GM21423 (cell line): ENCODE data around the gene NCS1.

ENCODE experiments used
- ATAC-seq: cut with Tn5 transposase; IDR thresholded peaks from one replicate; pipeline ENCODE4 v1.9.1; 2021; ENCODE audit warnings: mild to moderate bottlenecking, moderate library complexity; ENCODE audit not compliant: unreplicated experiment

The NCS1 gene

DNA sequence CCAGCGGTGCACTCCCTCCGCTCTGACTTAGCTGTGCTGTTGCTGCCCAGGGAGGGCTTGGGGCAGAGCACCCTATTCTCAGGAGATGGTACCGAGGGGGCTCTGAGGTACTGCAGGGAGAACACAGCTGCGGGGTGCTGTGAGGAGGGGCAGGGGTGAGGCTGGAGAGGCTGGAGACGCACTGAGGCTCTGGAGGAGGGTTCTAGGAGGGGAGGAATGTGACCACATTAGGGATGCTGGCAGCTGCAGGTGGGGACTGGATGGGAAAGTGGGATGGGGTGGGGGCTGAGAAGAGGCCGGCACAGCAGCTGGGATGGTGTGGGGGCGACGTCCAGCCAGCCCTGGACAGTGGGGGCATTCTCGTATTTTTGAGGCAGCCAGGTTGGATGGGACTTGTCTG lies 20.9 kb downstream of the NCS1 start:
- ATAC-seq = no peak

DNA sequence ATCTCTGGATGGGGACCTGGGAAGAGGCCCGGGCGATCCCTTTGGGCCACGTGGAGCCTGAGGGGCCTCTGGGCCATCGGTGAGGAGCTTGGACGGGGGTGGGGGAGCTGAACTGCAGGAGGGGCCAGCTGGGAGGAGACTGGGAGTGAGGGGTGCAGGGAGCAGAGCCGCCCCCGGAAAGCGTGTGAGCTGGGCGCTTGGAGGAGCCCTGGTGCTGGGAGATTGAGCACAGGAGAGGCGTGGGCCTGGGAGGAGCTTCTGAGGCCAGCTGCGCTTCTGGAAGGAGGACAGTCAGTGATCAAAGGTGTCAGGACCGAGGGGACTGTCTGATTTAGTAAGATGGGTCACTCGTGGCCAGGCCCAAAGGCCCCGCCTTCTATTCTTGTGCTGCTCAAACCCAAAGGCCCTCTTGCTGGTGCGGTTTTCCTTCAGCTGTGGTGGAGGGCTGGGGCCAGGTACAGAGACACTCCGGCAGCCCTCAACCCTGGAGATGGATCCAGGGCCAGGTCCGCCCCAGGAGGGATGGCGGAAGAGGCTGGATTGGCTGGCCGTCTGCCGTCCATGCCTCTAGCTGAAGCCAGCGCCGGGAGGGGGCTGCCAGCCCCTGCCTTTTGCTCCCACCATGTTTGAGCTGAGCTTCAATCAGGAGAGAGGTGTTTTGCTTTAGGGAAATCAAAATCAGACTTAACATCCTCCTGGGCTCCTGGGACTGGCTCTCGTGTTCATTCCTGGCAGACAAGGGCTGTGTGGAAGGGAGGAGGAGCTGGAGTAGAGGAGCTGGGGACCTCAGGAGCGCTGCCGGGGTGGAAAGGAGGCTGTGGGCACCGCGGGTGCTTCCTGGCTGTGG lies 21.6 kb downstream of the NCS1 start:
- no peak for ATAC-seq

DNA sequence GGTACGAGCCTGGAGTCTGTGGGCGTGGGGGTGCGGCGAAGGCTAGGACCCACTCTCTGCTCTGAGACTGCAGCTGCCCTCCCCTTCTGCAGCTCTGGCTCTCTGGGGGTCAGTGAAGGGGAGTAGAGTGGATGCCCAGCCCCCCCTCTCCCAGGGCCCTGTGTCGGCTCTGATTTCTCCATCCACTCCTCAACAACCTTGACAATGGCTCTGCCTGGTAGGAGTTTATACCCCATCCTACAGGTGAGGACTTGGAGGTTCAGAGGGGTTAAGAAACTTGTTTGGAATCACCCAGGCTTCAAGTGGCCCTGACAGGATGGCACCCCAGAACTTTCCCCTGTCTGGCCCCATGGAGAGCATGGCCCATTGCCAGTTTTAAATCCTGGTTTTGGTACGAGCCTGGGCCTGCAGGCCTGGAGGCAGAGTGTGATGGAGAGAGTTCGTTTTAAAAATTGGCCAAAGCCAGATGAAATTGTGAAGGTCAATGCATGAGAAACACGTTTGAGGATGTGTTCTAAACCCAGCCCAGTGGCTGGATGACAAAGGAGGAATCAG lies 22.3 kb downstream of the NCS1 start:
- ATAC-seq = no peak

- ATAC-seq = no peak
Observed at GRCh38 chr9:130195638-130196037, 23.4 kb downstream of the NCS1 start.

GRCh38 chr9:130196643-130197042 lies 24.4 kb downstream of the NCS1 start:
- no peak for ATAC-seq

- no peak for ATAC-seq
Observed at GRCh38 chr9:130197386-130197785, 25.2 kb downstream of the NCS1 start.

DNA sequence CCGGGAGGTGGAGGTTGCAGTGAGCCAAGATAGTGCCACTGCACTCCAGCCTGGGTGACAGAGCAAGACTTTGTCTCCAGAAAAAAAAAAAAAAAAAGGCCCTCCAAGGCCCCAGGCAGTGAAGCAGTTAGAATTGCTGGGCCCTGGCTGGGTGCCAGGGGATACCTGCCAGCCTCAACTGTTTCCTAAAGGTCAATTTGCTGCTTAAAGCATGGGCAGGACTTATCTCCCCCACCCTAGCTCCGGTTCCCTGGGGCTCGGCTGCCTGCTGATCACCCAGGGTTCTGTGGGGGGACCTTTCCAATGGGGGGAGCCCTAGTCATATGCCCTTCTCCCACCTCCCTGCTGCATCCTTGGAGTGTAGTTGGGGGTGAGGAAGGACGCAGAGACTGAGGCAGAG lies 25.7 kb downstream of the NCS1 start:
- no peak for ATAC-seq

DNA sequence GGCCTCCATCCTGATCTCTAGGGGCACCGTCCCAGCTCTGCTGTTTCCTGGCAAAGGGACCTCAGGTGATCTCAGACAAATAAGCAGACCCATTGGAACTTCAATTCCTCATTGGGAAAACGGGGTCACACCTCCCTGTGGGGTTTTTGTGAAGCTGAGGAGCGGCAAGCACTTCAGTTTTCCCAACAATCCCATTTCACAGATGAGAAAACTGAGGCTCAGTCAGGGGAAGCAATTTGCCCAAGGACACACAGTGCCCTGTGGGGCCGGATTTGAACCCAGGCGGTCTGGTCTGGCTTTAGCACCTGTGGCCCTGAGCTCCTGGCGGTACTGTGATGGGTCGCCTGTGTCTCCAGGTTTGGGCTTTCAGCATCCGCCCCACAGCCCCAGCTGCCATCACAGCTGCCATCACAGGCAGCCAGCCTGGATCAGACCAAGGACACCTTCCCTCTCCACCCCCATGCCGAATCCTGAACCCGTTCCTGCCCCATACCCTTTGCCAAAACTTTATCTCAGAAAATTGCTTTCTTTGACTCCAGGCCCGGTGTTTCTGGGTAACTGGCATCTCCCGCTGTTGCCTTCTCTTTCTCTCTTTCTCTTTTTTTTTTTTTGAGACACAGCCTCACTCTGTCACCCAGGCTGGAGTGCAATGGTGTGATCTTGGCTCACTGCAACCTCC lies 26.4 kb downstream of the NCS1 start:
- no peak for ATAC-seq

DNA sequence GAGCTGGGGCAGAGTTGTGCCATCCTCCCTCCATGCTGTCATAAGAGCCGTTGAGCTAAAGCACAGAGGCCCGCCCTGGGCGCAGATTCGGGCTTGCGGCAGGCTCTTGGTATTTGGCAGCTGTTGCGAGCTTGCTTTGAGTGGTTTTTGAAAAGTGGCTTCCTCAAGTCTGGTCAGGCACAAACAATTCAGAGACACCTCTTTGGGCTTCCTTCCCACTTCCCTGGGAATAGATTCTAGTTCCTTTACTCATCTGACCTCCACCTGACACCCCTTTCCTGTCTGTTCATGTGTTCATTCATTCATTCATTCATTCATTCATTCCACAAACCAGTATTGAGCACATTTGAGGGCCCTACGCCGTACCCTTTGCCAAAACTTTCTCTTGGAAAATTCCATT lies 27.4 kb downstream of the NCS1 start:
- no peak for ATAC-seq

DNA sequence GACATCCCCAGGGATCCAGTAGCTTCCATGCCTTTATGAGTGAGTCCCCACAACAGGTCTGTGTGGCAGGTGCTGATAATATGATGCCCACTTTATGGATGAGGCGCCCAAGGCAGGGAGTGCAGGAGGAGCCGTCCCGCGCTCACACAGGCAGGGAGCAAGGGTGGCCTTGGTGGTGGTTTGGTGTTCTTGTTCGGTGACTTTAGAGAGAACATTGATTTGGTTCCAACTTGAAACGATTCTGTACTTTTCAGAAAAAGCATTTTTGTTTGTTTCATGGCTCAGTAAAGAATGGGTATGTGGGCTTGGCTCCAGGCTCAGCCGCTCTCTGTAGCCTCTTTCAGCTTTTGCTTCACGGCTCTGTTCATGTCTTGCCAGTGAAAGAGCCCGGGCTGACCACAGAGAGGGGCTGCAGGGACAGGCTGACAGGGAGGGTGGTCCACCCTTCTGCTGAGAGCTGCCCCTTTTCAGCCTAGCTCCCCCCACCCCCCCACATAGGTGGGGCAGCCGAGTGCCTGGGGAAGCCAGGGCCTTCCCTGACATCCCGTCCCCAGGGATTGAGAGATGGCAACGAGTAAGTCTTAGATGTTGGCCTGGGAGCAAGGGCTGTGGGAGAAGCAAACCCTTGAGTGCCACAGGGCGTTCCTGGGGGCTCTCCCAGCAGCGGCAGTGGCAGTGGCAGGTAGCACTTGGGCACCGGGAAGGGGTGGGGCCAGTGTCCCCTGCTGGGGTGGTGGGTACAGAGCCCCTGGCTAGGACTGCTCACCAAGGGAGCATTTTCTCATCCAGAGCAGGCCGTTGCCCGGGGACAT lies 28.0 kb downstream of the NCS1 start:
- ATAC-seq = no peak

DNA sequence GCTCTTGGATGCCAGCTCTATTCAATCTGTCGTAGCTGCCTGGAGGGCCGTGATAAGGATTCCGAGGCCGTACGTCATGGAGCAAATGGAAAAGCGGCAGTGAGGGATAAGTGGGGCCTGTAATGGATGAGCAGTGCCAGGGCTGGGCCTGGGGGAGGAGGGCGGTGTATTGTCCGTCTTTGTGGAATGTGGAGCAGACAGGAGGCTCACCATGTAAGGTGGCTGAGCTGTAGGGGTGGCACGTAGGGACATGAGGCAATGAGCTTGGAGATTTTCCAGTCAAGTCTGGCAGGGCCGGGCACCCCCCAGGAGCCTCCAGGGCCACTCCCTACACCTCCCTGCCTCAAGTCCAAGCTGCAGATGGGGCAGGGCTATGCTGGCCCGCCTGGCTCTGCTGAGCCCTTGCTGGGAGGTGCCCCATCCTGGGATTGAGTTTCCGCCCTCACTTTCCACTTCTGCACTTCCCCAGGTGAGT lies 29.2 kb downstream of the NCS1 start:
- ATAC-seq = no peak

- no peak for ATAC-seq
Observed at GRCh38 chr9:130201974-130202373, 29.8 kb downstream of the NCS1 start.

GRCh38 chr9:130204341-130204740 lies 32.1 kb downstream of the NCS1 start:
- ATAC-seq = no peak

DNA sequence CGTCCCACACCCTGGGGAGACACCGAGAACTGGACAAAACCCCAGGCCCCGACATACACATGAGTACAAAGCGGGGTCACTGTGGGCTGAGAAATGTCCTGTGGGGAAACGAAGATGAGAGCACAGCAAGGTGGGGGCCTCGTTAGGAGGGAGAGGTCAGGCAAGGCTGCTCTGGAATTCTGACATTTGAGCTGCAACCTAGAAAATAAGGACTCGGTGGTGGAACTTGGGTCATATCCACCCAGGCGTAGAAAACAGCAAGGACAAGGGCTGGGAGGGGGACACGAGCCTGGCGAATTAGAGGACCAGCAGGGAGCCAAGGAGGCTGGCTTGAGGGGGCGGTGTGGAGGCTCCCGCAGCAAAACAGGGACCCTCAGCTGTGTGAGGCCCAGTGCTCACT lies 32.8 kb downstream of the NCS1 start:
- ATAC-seq = no peak

DNA sequence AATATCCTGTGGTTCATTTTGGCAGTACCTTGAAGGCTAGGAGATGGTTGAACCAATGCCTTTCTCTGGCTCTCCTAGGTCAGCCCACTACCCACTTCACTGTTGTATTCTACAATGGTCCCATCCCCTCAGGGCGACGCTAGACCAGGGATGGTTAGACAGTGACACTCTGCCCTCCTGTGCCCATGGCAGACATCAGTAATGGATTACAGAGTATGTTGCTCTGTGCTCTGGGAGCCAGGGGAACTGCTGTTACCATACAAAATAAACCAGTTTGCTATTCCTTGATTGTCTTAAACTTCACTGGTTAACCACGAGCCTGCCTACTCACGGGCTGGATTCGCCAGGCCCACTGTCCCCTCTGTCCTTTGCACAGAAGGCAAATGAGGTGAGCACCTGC lies 33.7 kb downstream of the NCS1 start:
- no peak for ATAC-seq

DNA sequence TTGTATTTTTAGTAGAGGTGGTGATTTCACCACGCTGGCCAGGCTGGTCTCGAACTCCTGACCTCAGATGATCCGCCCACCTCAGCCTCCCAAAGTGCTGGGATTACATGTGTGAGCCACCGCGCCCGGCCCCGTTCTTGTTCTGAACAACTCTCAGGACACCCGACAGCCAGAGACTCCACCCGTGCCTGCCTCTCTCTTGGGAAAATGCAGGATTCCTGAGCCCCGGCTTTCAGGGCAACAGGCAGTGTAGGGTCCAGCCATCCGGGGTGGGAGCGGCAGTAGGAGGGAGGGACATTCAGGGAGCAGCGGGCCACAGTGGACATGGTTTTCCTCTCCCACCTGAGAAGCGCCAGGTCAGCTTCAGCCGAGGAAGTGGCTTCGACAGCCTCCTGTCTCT lies 34.4 kb downstream of the NCS1 start:
- ATAC-seq = no peak

- ATAC-seq = no peak
Observed at GRCh38 chr9:130207241-130207992, 35.2 kb downstream of the NCS1 start.

DNA sequence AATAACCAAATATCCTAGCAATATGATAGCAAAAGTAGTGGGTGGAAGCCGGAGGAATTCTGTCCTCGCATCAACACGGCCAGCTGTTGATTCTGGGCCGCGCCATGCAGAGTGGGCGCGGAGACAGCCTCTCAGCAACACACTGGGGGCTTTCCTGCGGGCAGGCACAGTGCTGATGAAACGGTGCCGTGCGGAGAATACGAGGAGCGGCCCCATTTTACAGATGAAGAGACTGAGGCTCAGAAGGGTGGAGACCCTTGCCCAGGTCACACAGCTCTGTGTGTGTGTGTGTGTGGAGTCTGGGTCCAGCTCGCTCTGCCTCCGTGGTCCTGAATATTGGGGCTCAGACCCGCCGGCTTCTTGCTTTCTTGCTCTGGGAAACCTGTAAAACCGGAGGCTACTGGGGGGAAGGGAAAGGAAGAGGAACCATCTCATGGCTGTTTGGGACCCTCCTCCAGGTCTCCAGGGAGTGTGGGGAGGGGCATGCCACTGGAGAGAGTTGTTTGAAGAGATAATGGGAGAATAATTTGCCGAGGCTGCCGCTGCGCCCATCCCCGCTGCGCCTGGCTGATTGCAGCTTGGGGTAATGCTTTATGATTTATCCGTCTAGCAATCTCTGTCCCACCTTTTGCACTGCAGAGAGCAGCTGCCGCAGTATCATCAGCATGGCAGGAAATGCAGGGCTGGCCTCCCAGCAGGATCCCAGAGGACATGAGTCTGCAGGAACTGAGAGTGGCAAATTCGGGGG lies 36.6 kb downstream of the NCS1 start:
- ATAC-seq = no peak

GRCh38 chr9:130209422-130209821 lies 37.2 kb downstream of the NCS1 start:
- no peak for ATAC-seq
